ENCODE measurements around the gene AP5Z1. TPM values are rescaled to one million over a fixed set of nuclear protein-coding genes. Genes with fewer than 3 reads are reported as not detected.

Gene AP5Z1
- total and polyA plus RNA-seq, 12 donors: 8.4 to 188 (median 49.5) TPM

DNA sequence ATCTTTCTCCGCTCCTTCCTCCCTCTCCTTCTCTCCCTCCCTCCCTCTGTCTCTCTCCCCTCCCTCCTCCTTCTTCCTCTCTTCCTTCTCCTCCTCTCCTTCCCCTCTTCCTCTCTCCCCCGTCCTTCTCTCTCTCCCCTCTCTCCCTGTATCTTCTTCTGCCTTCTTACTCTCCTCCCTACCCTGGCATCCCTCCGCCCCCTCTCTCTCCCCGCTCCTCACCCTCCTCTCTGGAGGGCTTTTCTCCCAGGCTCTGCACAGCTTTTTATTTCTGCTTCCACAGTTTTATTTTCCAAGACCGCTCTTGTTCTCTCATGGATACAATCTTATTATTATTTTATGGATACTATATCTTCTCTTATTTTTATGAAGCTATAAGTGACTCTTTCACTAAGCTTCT is 32.6 kb downstream of the AP5Z1 start:
- no peaks in the 10 kb centered on the region for H3K9me3 ChIP-seq (replicated peaks in 1 of 3)
- peaks cover 9% of the 10 kb centered on the region for H3K27me3 ChIP-seq
- intact Hi-C loops (cut with DNase I): no loop called here
- no peak for TF ChIP-seq CTCF (IDR thresholded peaks at IDR 0.05)
- TF ChIP-seq POLR2A (IDR thresholded peaks at IDR 0.05): no peak
- no peaks in the 10 kb centered on the region for H3K4me1 ChIP-seq (replicated peaks in 1 of 2)
- no peaks in the 10 kb centered on the region for H3K36me3 ChIP-seq (replicated peaks in 1 of 2)
- 51 to 58% (median 52%) methylated on average over 5 of the region's 5 CpGs for WGBS, 4 donors
- H3K4me3 ChIP-seq: no peak overlapping the region
- H3K27ac ChIP-seq: no peak overlapping the region
- DNase-seq: no peak

DNA sequence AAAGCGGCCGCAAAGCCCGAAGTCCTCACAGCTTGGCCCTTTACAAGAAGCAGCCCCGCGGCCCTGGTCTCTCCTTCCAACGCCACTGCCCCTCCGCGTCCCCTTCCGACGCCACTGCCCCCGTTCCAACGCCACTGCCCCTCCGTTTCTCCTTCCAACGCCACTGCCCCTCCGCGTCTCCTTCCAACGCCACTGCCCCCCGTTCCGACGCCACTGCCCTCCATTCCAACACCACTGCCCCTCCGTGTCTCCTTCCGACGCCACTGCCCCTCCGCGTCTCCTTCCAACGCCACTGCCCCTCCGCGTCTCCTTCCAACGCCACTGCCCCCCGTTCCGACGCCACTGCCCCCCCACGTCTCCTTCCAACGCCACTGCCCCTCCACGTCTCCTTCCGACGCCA is 33.1 kb downstream of the AP5Z1 start:
- no peaks in the 10 kb centered on the region for H3K36me3 ChIP-seq (replicated peaks in 1 of 2)
- H3K9me3 ChIP-seq (replicated peaks in 1 of 3): no peaks in the 10 kb centered on the region
- 82 to 85% (median 83%) methylated on average over 35 to 37 of the region's 37 CpGs for WGBS, 4 donors
- no peaks in the 10 kb centered on the region for H3K4me1 ChIP-seq (replicated peaks in 1 of 2)
- no peak overlapping the region for H3K4me3 ChIP-seq
- intact Hi-C loops (cut with DNase I): no loop called here
- H3K27me3 ChIP-seq: peaks cover 9% of the 10 kb centered on the region
- no peak overlapping the region for H3K27ac ChIP-seq
- DNase-seq: no peak
- TF ChIP-seq CTCF (IDR thresholded peaks at IDR 0.05): no peak
- no peak for TF ChIP-seq POLR2A (IDR thresholded peaks at IDR 0.05)

- H3K27ac ChIP-seq: no peak overlapping the region
- 65 to 76% (median 73%) methylated on average over 18 to 38 of the region's 38 CpGs for WGBS, 4 donors
- H3K4me1 ChIP-seq (replicated peaks in 1 of 2): no peaks in the 10 kb centered on the region
- no peaks in the 10 kb centered on the region for H3K36me3 ChIP-seq (replicated peaks in 1 of 2)
- intact Hi-C loops (cut with DNase I): no loop called here
- DNase-seq: no peak
- H3K4me3 ChIP-seq: no peak overlapping the region
- no peaks in the 10 kb centered on the region for H3K9me3 ChIP-seq (replicated peaks in 1 of 3)
- TF ChIP-seq POLR2A (IDR thresholded peaks at IDR 0.05) (no peak), CTCF (IDR thresholded peaks at IDR 0.05) (no peak)
- peaks cover 9% of the 10 kb centered on the region for H3K27me3 ChIP-seq
Observed at GRCh38 chr7:4809091-4809591, 33.7 kb downstream of the AP5Z1 start.

DNA sequence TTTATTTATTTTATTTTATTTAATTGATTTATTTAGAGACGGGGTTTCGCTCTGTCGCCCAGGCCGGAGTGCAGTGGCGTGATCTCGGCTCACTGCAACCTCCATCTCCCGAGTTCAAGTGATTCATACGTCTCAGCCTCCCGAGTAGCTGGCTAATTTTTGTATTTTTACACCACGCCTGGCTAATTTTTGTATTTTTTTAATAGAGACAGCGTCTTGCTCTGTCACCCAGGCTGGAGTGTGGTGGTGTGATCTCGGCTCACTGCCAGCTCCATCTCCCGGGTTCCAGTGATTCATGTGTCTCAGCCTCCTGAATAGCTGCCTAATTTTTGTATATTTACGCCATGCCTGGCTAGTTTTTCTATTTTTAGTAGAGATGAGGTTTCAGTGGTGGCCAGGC is 34.2 kb downstream of the AP5Z1 start:
- H3K9me3 ChIP-seq (replicated peaks in 1 of 3): no peaks in the 10 kb centered on the region
- no peak for TF ChIP-seq POLR2A (IDR thresholded peaks at IDR 0.05)
- no peak for TF ChIP-seq CTCF (IDR thresholded peaks at IDR 0.05)
- 74 to 88% (median 82%) methylated on average over 14 of the region's 14 CpGs for WGBS, 4 donors
- no peak overlapping the region for H3K4me3 ChIP-seq
- intact Hi-C loops (cut with DNase I): no loop called here
- peaks cover 9% of the 10 kb centered on the region for H3K27me3 ChIP-seq
- no peak for DNase-seq
- H3K36me3 ChIP-seq (replicated peaks in 1 of 2): no peaks in the 10 kb centered on the region
- no peak overlapping the region for H3K27ac ChIP-seq
- H3K4me1 ChIP-seq (replicated peaks in 1 of 2): no peaks in the 10 kb centered on the region

All from adrenal gland (tissue), 12 donors.